ENCODE data around the gene RPL27A.

RPL27A gene

GRCh38 chr11:8733852-8734251 lies 51.3 kb downstream of the RPL27A start:
- DNase-seq (ENCODE audit: low spot score) = no peak
- in situ Hi-C loops (cut with MboI; ENCODE audit: low pct_unique_long_range_greater_than_20kb, low sequenced_read_pairs, unreplicated experiment) = no loop called here
- TF ChIP-seq CTCF (IDR thresholded peaks at IDR 0.05; ENCODE audit: extremely low read depth, insufficient read depth, missing control alignments) = no peak

GRCh38 chr11:8735094-8735493 lies 52.5 kb downstream of the RPL27A start:
- in situ Hi-C loops (cut with MboI; ENCODE audit: low pct_unique_long_range_greater_than_20kb, low sequenced_read_pairs, unreplicated experiment) = no loop called here
- no peak for DNase-seq (ENCODE audit: low spot score)
- no peak for TF ChIP-seq CTCF (IDR thresholded peaks at IDR 0.05; ENCODE audit: extremely low read depth, insufficient read depth, missing control alignments)

- TF ChIP-seq CTCF (IDR thresholded peaks at IDR 0.05; ENCODE audit: extremely low read depth, insufficient read depth, missing control alignments) = no peak
- in situ Hi-C loops (cut with MboI; ENCODE audit: low pct_unique_long_range_greater_than_20kb, low sequenced_read_pairs, unreplicated experiment) = no loop called here
- DNase-seq (ENCODE audit: low spot score) = no peak
Observed at GRCh38 chr11:8739309-8739793, 56.8 kb downstream of the RPL27A start.

Data from GM13977 (cell line).